GM19452 (cell line): ENCODE data around the gene ADD2.

Experiments used
- ATAC-seq: cut with Tn5 transposase; IDR thresholded peaks from one replicate; pipeline ENCODE4 v1.9.1; 2021; ENCODE audit not compliant: unreplicated experiment

Gene ADD2

GRCh38 chr2:70705160-70705850 lies 62.7 kb downstream of the ADD2 start:
- ATAC-seq, result no peak

GRCh38 chr2:70703900-70704549 lies 64.0 kb downstream of the ADD2 start:
- ATAC-seq, result no peak

- no peak for ATAC-seq
Observed at GRCh38 chr2:70702711-70703395, 65.1 kb downstream of the ADD2 start.

DNA sequence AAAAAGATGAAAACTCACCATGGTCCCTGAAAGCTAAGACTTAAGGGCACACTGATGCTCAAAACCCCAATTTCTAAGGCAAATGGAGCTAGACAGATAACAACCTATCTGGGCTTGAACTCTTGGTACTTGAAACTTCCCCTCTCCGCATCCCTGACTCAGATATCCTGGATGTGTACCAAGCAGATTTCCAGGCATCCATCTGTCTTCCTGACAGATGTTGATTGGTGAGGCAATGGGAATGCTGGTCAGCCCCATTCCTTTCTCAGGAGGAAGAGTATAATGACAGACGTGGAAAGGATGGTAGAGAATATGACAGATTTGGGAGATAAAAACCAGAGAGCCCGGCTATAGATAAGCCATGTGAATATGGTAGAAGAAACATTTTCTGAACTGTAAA lies 69.2 kb downstream of the ADD2 start:
- no peak for ATAC-seq

- no peak for ATAC-seq
Observed at GRCh38 chr2:70697603-70698383, 70.2 kb downstream of the ADD2 start.

DNA sequence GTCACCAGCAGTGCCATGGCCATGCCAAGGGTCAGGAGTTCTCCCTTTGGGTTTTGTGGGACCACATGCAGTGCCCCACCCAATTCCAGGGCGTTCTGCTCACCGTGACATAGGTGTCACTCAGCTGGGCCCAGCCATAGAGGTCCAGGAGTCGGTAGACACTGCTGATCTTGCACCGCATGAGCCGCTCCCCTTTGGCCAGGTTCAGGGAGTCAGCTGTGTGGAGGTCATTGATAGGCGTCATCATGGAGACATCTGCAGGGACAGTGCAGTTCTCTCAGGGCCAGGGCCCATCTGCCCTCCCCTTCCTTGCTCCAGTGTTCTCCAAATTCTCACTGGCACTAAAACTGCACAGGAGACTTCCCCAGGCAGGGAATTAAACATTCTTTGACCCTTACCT lies 71.9 kb downstream of the ADD2 start:
- ATAC-seq, result no peak

DNA sequence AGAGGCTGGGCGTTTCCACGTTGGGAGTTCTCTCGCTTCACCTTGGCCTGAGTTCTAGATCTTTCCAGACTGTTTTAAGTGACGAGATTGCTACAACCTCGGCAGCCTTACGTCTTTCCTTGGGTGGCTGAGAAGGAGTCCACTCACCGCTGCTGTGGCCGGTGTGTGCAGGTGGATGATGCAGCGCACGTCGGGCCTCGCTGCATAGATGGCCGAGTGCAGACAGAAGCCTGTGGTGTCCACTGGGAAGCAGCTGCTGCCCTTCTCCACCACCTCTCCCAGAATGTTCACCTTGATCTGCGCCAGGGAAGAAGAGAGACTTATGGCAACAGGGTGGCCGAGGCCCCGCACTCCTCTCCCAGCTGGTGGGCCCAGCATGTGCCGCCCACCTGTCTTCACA lies 75.7 kb downstream of the ADD2 start:
- ATAC-seq, result no peak

DNA sequence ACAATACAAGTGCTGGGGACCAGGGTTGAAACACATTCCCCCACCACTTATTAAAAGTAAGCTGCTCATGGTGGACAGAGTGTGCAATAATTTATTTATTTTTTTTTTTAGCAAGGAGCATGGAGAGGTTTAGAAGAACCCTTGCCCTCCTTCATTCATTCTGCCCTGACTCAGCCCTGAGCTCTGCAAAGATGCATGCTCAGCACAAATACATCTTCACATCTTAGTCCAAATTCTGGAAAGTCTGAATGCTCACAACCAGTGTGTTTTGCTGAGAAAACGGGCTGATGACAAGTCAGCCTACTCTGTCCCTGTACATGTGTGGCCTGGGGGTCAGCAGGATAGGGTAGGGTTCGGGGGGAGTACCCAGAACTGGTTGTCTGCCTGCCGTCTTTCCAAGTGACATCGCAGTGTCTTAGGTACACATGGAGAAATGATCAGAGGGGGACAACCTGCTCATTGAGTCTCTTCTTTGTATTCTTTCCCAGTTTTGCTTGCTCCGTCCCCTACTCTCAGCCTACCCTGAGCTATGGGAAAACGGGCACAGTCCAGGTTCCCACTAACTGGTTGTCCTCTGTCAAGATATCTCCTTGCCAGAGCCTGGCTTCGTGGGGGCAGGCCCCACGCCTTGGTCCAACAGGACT lies 76.4 kb downstream of the ADD2 start:
- ATAC-seq, result no peak

GRCh38 chr2:70690846-70691245 lies 77.2 kb downstream of the ADD2 start:
- no peak for ATAC-seq

DNA sequence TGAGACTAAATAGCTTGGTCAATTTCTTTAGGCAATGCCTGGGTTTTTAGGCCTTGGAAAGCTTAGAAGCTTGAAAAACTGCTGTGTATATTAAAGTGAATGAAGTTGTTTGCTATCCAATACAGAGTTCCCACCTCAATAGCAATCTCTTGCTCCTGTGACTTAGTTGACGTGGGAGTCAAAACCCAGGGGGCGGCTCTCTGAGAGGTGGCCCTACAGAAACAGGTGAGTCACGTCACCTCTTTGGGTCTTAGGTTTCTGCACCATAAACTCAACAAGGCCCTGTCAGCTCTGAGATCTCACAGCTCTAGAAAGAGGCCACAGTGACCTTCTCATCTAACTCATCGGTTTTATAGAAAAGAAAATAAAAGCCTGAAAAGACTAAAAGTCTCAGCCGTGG lies 79.6 kb downstream of the ADD2 start:
- ATAC-seq, result no peak

DNA sequence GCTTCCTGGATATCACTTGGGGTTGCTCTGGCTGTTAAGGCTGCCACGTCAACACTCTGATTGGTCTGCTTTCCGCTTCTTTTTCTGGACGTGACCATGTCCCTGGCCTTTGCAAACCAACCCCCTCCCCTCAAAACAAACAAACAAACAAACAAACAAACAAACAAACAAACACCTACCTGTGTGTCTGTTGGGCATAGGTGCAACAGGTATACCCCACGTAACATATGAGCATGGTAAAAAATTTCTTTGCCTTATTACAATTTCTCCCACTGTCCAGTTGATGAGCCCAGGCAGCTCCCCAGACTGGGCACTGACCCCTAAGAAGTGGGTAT lies 80.6 kb downstream of the ADD2 start:
- ATAC-seq, result no peak

GRCh38 chr2:70686577-70687460 lies 81.2 kb downstream of the ADD2 start:
- ATAC-seq, result no peak

GRCh38 chr2:70685771-70686171 lies 82.2 kb downstream of the ADD2 start:
- ATAC-seq, result no peak

DNA sequence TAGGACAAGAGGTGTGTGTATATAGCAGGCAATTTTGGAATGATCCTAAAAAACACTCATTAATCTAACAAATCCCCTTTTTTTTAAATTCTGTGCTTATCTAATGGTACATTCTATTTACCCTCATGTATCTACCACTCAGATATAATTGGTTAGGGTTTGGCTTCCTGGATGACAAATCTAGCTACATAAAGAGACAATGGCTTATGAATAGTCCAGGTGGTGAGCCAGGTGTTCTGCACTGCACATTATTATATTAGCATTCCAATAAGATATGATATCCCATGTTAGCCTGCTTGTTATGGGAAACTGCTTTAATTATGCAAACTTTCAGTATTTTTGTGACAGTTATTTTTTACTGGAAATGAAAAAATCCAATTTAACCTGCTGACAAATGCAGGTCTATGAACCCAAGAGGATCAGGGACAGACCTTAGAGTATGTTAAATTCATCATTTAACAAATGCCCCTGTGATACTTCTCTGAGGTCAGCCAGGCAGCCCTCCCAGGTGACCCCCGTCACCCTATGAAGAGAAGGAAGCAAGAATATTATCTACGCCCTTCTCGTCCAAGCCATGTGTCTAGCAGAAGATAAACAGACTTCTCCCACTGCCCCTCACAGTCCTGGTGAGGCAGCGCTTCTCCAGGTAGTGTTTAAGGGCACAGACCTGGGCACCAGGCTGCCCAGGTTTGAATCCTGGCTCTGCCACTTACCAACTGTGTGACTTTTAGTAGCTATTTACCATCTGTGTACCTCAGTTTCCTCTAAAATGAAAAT lies 83.0 kb downstream of the ADD2 start:
- no peak for ATAC-seq

DNA sequence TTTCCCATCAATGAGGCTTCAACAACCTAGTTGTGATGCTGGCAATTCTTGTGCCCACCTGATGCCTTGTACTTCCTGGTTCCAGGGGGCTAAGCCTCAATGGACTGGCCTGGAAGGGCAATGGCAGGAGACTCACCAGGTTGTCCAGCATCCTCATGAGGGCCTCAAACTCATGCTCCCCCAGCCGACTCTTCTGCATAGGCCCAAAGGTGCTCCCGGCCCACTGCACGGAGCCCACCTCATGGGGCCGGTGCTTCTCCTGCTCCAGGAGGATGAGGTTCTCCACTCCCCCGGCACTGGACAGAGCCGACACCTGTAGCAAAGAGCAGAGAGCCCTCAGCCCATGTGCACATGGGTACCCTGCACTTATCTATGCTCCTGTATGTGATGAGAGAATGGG lies 84.5 kb downstream of the ADD2 start:
- ATAC-seq, result no peak

DNA sequence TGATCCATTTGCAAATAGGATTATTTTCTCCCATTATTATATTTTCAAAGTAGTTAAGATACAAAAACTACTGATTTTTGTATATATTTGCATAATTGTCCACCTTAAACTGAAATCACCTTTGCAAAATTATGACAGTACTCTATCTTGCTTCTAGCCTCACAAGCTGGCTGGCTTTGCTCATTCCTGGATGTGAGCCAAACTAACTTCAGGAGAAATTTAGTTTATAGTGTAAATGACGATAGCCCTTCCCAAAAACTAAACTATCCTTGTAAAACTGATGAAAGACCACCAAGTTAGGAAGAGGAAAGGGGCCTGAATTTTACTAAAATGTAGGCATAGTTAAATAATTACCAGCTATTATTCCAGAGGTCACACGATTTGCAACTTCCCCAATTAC lies 87.3 kb downstream of the ADD2 start:
- no peak for ATAC-seq

DNA sequence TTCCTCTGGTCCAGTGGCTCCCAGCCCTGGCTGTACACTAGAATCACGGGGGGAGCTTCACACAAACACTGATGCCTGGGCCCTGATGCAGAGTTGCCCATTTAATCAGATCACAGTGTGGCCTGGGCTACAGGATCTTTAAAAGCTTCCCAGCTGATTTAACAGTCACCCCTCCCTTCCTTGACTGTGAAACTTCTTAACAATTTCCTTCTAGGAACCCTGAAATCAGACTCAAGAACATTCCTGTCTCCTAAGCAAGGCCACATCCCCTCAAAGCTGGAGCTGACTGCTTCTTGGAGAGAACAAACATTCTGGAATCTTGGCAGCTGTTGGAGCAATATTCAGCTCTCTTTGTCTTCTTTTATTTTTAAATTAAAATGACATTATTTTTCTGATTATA lies 88.7 kb downstream of the ADD2 start:
- no peak for ATAC-seq

DNA sequence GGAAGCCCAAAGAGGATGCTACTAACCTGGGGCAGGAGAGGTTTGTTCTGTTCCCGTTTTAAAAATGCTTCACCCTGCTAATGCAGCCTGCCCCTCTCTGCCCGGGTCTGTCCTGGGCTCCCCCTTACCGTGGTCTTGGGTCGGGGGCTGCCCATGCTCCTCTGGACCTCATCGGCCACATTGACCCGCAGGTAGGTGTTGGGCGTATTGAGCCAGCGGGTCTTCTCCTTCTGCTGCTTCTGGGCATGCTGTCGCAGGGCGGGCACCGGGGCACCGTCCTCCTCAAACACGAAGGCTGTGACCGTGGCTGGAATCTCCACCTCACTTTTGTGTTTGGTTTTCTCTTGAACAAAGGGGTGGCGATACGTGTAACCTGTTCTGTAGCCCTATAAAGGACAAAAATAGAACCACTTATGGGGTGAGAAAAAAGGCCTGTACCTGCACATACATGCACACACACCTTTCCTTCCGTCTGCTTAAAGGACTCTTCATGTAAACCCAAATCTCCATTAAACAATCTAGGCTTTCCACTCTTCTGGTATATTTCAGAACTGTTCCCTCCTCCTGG lies 89.3 kb downstream of the ADD2 start:
- no peak for ATAC-seq
